ENCODE measurements around the gene HTR4. TPM values are rescaled to one million over a fixed set of nuclear protein-coding genes. Genes with fewer than 3 reads are reported as not detected.

HTR4 gene
- total RNA-seq, 2 donors from 2014 or later = not detected

DNA sequence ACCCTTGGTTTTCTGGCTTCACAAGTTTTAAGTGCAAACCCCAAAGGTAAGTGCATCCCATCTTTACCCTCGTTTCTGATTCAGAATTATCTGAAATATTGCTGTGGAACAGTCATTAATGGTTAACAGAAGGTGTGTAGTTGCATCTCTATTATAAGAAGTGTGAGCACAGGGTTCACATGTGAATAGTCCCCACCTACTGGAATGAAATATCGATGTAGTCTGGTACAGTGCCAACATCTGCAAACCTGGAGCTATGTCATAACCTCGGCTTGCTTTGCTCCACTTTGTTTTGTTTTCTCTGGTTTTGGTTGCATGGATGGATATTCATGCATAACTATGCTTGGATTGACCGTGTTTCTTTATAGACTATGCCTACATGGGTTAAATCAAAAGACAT, 12.6 kb downstream of the HTR4 start:
- no peaks in the 10 kb centered on the region for H3K27me3 ChIP-seq
- peak in 1 of 4 donors; percentile 18 for DNase-seq
- H3K4me1 ChIP-seq = no peaks in the 10 kb centered on the region
- intact Hi-C loops (cut with DNase I) = no loop called here
- ATAC-seq = no peak
- H3K36me3 ChIP-seq (replicated peaks in 1 of 2; ENCODE audit: insufficient read depth in 1 of 2, low read depth in 2 of 2) = no peaks in the 10 kb centered on the region
- TF ChIP-seq, protein P1, sequence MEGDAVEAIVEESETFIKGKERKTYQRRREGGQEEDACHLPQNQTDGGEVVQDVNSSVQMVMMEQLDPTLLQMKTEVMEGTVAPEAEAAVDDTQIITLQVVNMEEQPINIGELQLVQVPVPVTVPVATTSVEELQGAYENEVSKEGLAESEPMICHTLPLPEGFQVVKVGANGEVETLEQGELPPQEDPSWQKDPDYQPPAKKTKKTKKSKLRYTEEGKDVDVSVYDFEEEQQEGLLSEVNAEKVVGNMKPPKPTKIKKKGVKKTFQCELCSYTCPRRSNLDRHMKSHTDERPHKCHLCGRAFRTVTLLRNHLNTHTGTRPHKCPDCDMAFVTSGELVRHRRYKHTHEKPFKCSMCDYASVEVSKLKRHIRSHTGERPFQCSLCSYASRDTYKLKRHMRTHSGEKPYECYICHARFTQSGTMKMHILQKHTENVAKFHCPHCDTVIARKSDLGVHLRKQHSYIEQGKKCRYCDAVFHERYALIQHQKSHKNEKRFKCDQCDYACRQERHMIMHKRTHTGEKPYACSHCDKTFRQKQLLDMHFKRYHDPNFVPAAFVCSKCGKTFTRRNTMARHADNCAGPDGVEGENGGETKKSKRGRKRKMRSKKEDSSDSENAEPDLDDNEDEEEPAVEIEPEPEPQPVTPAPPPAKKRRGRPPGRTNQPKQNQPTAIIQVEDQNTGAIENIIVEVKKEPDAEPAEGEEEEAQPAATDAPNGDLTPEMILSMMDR (IDR thresholded peaks at IDR 0.05) = no peak
- TF ChIP-seq POLR2A (IDR thresholded peaks at IDR 0.05) = no peak
- no peak overlapping the region for H3K4me3 ChIP-seq
- WGBS, 2 donors = 38 to 46% methylated on average over 4 of the region's 4 CpGs
- H3K27ac ChIP-seq = no peak overlapping the region
- no peaks in the 10 kb centered on the region for H3K9me3 ChIP-seq

DNA sequence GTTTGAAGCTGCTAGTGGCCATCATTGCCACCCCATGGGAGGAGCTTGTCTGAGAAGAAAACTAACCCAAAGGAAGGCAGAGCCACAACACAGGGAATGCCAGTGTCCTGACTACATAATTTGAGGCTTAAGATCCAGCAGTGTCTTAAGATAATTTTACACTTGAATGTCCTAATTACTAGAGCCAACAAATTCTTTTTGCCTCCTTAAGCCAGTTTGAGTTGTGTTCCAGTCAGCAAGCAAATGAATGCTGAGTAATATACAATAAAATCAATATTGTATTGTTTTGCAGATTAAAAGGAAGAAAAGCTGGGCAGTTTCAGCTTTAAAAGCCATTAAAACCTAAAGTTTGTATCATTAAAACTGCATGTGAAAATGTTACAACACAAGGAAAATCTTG, 13.9 kb downstream of the HTR4 start:
- Histone ChIP-seq H3K27me3 (no peaks in the 10 kb centered on the region), H3K27ac (no peak overlapping the region), H3K36me3 (replicated peaks in 1 of 2; ENCODE audit: insufficient read depth in 1 of 2, low read depth in 2 of 2) (no peaks in the 10 kb centered on the region), H3K9me3 (no peaks in the 10 kb centered on the region), H3K4me1 (no peaks in the 10 kb centered on the region), H3K4me3 (no peak overlapping the region)
- DNase-seq (no peak), ATAC-seq (no peak)
- TF ChIP-seq POLR2A (IDR thresholded peaks at IDR 0.05) = no peak
- TF ChIP-seq, protein P1 (IDR thresholded peaks at IDR 0.05) = no peak
- intact Hi-C loops (cut with DNase I) = no loop called here

DNA sequence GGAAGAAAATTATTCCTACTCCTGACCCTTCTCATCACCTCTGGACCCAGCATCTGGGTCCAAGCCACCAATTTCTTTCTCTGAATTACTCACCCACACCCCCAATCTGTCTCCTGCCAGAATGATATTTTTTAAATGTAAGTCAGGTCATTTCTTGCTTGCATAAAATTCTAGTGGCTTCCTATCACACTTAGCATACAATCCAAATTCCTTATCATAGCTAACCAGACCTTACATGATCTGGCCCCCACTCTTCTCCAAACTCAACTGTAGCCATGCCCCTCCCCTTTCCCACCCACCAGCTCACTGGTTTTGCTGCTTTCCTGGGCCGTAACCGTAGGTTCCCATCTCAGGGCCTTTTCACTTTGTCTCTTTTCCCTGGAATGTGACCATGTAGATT, 15.2 kb downstream of the HTR4 start:
- Histone ChIP-seq H3K27me3 (no peaks in the 10 kb centered on the region), H3K4me3 (no peak overlapping the region), H3K9me3 (no peaks in the 10 kb centered on the region), H3K27ac (no peak overlapping the region), H3K36me3 (replicated peaks in 1 of 2; ENCODE audit: insufficient read depth in 1 of 2, low read depth in 2 of 2) (no peaks in the 10 kb centered on the region), H3K4me1 (no peaks in the 10 kb centered on the region)
- WGBS, 2 donors = 83 to 84% methylated on average over 2 of the region's 2 CpGs
- no peak for TF ChIP-seq POLR2A (IDR thresholded peaks at IDR 0.05)
- TF ChIP-seq, protein P1 (IDR thresholded peaks at IDR 0.05) = no peak
- DNase-seq = no peak
- intact Hi-C loops (cut with DNase I) = no loop called here
- no peak for ATAC-seq

DNA sequence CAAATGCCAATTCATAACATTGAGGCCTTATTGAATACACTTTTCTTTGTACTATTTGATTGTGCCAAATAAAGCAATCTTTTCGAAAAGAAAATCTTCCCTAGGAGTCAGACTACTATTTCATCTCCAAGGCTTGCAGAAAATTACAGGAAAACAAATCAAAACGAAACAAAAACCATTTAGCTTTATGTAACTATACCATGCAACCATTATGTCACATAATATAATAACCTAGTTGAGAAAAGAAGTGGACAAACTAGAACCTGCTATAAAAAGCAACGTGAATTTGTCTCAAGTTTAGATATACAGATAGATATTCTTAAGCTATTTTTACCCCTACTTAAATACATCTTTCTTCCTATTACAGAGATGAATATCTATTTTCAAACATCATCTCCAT, 18.0 kb downstream of the HTR4 start:
- H3K4me1 ChIP-seq = no peaks in the 10 kb centered on the region
- TF ChIP-seq, protein P1 (IDR thresholded peaks at IDR 0.05) = no peak
- TF ChIP-seq POLR2A (IDR thresholded peaks at IDR 0.05) = no peak
- no peaks in the 10 kb centered on the region for H3K27me3 ChIP-seq
- intact Hi-C loops (cut with DNase I) = no loop called here
- H3K36me3 ChIP-seq (replicated peaks in 1 of 2; ENCODE audit: insufficient read depth in 1 of 2, low read depth in 2 of 2) = no peaks in the 10 kb centered on the region
- ATAC-seq (no peak), DNase-seq (no peak)
- no peaks in the 10 kb centered on the region for H3K9me3 ChIP-seq
- no peak overlapping the region for H3K27ac ChIP-seq
- no peak overlapping the region for H3K4me3 ChIP-seq
- WGBS, 2 donors = 67 to 68% methylated on average over 3 of the region's 3 CpGs

DNA sequence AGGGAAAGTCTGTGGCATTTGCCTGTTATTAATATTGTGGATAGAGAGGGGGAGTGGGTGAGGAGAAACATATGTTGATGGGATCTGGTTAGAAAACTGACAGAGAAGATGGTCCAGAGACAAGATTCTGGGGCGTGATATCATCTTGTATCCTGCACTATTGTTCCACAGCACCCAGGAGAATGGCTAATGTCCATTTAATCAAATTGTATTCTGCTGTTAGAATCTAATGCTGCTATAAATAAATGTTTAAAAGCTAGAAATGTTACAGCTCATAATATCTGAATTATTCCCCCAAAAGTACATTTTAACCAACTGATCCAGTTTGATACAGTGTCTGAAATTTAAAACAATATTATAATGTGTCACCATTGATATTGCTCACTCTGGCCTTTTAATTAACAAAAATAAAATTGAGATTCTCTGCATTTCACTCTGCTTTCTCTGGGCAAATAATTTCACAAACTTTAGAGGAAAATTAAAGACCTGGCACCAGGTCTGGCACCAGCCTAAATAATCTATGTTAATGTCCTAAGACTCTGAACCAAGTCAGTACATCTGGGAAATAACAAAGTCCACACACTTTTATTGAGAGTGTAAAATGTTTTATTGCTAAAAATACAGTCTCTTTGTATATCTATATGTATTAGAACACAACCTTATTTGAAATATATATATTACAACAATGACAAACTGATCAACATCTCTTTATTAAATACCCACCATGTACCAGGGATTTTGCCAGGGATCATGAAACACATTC, 18.8 kb downstream of the HTR4 start:
- DNase-seq (no peak), ATAC-seq (no peak)
- no peaks in the 10 kb centered on the region for H3K27me3 ChIP-seq
- H3K27ac ChIP-seq = no peak overlapping the region
- no peak for TF ChIP-seq POLR2A (IDR thresholded peaks at IDR 0.05)
- TF ChIP-seq, protein P1 (IDR thresholded peaks at IDR 0.05) = no peak
- WGBS, 2 donors = 71 to 87% methylated on average over 1 of the region's 1 CpG
- no peak overlapping the region for H3K4me3 ChIP-seq
- intact Hi-C loops (cut with DNase I) = no loop called here
- no peaks in the 10 kb centered on the region for H3K4me1 ChIP-seq
- no peaks in the 10 kb centered on the region for H3K36me3 ChIP-seq (replicated peaks in 1 of 2; ENCODE audit: insufficient read depth in 1 of 2, low read depth in 2 of 2)
- H3K9me3 ChIP-seq = no peaks in the 10 kb centered on the region

All from body of pancreas (tissue), 4 donors.